Tibial artery (tissue), 4 donors: ENCODE data around the gene CROCC2.

Source experiments
- DNase-seq, 2 donors: peaks; one replicate each; pipeline ENCODE4 v3.0.0-alpha.2; 2019
- H3K27ac ChIP-seq, 2 donors: fragments of 200-600 bp; sonication (generic) in 1 of 2; 1 replicate in 1 of 2; 2 replicates in 1 of 2; pipeline ENCODE4 v1.5.1; 2018 to 2019; ENCODE audit warnings: mild to moderate bottlenecking in 1 of 2
- H3K27me3 ChIP-seq, 2 donors: fragments of 200-600 bp; sonication (generic) in 1 of 2; one replicate each; pipeline versions ENCODE4 v1.5.1 to v1.6.0; 2016 to 2019
- H3K36me3 ChIP-seq, 3 donors: fragments of 200-600 bp; sonication (generic) in 2 of 3; one replicate each; pipeline ENCODE4 v1.5.1; 2016 to 2019; ENCODE audit warnings: mild to moderate bottlenecking in 2 of 3
- H3K4me1 ChIP-seq, 4 donors: fragments of 200-600 bp; sonication (generic) in 2 of 4; 1 replicate in 3 of 4; 2 replicates in 1 of 4; pipeline ENCODE4 v1.5.1; 2016 to 2019
- H3K4me3 ChIP-seq, 2 donors: fragments of 200-600 bp; sonication (generic) in 1 of 2; 1 replicate in 1 of 2; 2 replicates in 1 of 2; pipeline ENCODE4 v1.5.1; 2018 to 2019; ENCODE audit warnings: mild to moderate bottlenecking in 2 of 2
- H3K9me3 ChIP-seq, 3 donors: fragments of 200-600 bp; sonication (generic) in 1 of 3; one replicate each; pipeline ENCODE4 v1.5.1; 2016 to 2019
- intact Hi-C: fragments of 100-400 bp; cut with DNase I; formaldehyde crosslinking; loops from one replicate; pipeline ENCODE4 v1.15.0; 2023; ENCODE audit warnings: low total_unique reads
- TF ChIP-seq, protein P1 (sequence below), 2 experiments: fragments of 200-600 bp in 1 of 2; fragments of 450-650 bp in 1 of 2; IDR thresholded peaks; one replicate each; pipeline ENCODE4 v1.5.1; 2017 to 2019; ENCODE audit warnings: antibody characterized with exemption in 2 of 2, mild to moderate bottlenecking in 1 of 2, moderate library complexity in 1 of 2

Gene CROCC2

DNA sequence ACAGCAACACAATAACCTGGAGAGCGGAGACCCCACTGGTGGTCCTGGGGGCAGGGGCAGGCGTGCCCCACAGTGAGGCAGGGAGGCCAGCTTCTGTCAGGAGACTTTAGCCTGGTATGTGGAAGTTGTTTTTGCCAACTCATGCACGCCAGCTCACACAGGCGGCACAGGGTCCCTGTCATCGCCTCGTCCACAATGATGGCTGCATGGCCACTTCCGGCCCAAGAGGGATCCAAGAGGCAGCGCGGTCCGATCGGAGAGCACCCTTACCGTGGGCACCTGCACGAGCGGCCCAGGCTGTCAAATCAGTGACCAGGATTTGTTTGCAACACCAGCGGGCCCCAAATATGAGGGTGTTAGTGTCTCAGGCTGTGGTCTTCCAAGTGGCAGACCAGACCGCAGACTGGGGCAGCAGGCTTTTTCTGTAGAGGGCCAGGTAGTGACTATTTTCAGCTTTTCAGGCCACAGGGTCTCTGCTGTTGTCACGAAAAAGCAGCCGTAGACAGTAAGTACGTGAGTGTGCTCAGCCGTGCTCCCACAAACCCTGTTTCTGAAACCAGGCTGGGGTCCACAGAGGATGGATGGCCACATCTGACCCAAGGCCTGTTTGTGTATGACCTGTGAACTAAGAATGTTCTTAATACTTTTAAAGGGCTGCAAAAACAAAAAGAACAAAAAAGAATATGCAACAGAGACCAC is 113.5 kb downstream of the CROCC2 start:
- DNase-seq: peak in 1 of 2 donors; percentile 9
- no peak overlapping the region for H3K27ac ChIP-seq
- no peaks in the 10 kb centered on the region for H3K9me3 ChIP-seq
- no peaks in the 10 kb centered on the region for H3K4me1 ChIP-seq
- no peaks in the 10 kb centered on the region for H3K27me3 ChIP-seq
- intact Hi-C loops: no loop called here
- no peak overlapping the region for H3K4me3 ChIP-seq
- H3K36me3 ChIP-seq: peaks cover 0 to 10% (median 7%) of the 10 kb centered on the region in 3 donors
- TF ChIP-seq, protein P1, sequence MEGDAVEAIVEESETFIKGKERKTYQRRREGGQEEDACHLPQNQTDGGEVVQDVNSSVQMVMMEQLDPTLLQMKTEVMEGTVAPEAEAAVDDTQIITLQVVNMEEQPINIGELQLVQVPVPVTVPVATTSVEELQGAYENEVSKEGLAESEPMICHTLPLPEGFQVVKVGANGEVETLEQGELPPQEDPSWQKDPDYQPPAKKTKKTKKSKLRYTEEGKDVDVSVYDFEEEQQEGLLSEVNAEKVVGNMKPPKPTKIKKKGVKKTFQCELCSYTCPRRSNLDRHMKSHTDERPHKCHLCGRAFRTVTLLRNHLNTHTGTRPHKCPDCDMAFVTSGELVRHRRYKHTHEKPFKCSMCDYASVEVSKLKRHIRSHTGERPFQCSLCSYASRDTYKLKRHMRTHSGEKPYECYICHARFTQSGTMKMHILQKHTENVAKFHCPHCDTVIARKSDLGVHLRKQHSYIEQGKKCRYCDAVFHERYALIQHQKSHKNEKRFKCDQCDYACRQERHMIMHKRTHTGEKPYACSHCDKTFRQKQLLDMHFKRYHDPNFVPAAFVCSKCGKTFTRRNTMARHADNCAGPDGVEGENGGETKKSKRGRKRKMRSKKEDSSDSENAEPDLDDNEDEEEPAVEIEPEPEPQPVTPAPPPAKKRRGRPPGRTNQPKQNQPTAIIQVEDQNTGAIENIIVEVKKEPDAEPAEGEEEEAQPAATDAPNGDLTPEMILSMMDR (IDR thresholded peaks at IDR 0.05): no peak

DNA sequence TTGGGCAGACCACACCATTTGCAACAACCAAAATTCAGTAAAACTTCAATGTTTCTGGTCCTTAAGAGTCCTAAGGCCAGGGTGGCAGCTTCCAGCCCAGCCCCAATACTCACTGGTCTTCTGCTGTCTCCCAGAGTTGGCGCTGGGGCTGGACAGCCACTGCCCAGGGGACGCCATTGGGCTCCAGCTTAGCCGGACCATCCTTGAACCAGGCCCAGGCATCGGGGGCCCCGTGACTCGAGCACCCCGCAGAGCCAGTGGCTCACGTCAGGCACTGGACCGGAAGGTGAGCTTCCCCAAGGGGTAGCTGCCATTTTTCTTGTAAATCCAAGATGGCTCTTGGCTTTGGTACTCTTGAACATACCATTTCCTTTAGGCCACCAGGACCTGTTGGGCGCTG is 114.1 kb downstream of the CROCC2 start:
- Histone ChIP-seq H3K27ac (no peak overlapping the region), H3K36me3 (peaks cover 0 to 16% (median 7%) of the 10 kb centered on the region in 3 donors), H3K27me3 (no peaks in the 10 kb centered on the region), H3K4me3 (no peak overlapping the region), H3K4me1 (no peaks in the 10 kb centered on the region), H3K9me3 (peaks cover 0 to 6% (median 4%) of the 10 kb centered on the region in 3 donors)
- TF ChIP-seq, protein P1 (IDR thresholded peaks at IDR 0.05): no peak
- intact Hi-C loops: no loop called here
- DNase-seq: no peak

DNA sequence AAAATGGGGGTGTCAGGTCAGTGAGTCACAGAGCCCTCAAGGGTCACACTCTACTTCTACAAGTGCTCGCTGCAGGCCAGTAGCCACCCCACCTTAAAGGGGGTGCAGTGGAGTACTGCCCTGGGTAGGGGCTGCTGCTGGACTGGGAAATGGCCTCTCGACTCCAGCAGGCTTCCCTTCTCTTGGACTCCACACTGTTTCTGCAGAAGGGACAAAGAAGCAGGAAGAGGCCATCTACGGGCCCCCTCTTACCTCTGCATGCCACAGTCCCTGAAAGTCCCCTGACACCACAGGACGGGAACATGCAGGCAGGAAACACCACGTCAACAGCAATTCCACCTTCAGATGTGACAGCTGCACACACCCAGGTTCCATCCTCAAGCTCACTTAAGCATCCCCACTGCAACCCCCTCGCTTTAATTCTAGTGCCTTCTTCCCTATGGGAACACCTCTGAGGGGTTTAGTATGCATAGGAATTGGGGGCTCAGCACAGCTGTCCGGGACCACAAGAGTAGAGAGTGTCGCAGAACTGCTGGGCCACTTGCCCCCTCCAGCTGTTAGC is 114.6 kb downstream of the CROCC2 start:
- intact Hi-C loops: no loop called here
- H3K27ac ChIP-seq: no peak overlapping the region
- H3K4me3 ChIP-seq: no peak overlapping the region
- no peaks in the 10 kb centered on the region for H3K27me3 ChIP-seq
- no peaks in the 10 kb centered on the region for H3K4me1 ChIP-seq
- TF ChIP-seq, protein P1 (IDR thresholded peaks at IDR 0.05): no peak
- H3K36me3 ChIP-seq: peaks cover 0 to 16% (median 7%) of the 10 kb centered on the region in 3 donors
- peaks cover 0 to 11% (median 9%) of the 10 kb centered on the region in 3 donors for H3K9me3 ChIP-seq
- no peak for DNase-seq

DNA sequence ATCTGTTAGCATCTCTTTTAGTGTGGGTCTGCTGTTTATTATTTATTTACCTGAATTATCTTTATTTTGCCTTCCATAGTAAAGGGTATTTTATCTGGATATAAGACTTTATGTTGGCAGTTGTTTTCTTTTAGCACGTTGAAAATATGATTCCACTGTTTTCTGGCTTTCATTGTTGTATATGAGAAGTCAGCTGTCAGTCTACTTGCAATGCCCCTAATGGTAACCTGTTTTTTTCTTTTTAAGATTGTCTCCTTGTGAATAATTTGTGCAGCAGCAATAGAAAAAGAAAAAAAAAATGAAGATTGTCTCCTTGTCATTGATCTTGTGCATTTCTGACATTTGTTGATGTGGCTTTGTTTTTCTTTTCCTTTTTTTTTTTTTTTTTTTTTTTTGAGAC is 119.5 kb downstream of the CROCC2 start:
- DNase-seq: no peak
- Histone ChIP-seq H3K4me1 (no peaks in the 10 kb centered on the region), H3K4me3 (no peak overlapping the region), H3K9me3 (peaks cover 0 to 24% (median 14%) of the 10 kb centered on the region in 3 donors), H3K27me3 (no peaks in the 10 kb centered on the region), H3K36me3 (peaks cover 0 to 11% (median 9%) of the 10 kb centered on the region in 3 donors), H3K27ac (no peak overlapping the region)
- TF ChIP-seq, protein P1 (IDR thresholded peaks at IDR 0.05): no peak
- intact Hi-C loops: no loop called here

DNA sequence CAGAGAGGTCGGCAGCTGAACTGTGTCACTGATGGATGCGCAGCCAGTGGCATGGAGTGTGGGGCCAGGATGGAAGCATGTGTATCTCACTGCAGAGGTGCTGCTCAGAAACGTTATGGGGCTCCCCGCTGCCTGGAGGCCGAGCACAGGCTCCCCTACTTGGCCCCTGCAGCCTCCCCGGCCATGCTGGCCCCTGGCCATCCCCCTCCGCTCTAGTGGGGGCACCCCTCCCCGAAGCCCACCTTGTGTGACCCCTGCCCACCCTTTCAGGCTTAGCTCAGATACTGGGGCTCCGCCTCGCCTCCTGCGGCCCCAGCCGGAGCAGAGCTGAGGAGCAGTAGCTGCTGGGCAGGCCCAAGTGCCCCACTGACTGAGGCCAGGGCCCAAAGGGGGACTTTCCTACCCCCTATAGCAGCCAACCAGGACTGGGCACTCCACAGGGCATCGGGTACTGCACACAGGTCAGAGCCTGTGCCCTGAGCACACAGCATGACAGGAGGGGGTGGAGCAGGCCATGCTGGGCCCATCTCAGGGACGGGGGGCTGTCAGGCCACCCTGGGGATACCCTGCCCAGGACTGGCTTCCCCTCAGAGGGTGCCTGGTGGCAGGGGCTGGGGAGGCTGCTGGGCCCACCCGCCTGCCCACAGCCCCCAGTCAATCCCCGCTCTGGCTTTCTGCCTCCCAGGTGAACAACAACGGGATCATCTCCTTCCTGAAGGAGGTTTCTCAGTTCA is 123.6 kb downstream of the CROCC2 start:
- H3K36me3 ChIP-seq: peaks cover 16 to 41% (median 37%) of the 10 kb centered on the region in 3 donors
- no peak for DNase-seq

More for the DNA sequence above, 123.6 kb downstream of the CROCC2 start:
- intact Hi-C loops: no loop called here
- no peak overlapping the region for H3K4me3 ChIP-seq
- H3K9me3 ChIP-seq: peaks cover 0 to 22% (median 14%) of the 10 kb centered on the region in 3 donors
- H3K27me3 ChIP-seq: no peaks in the 10 kb centered on the region
- no peak overlapping the region for H3K27ac ChIP-seq
- H3K4me1 ChIP-seq: no peaks in the 10 kb centered on the region
- TF ChIP-seq, protein P1 (IDR thresholded peaks at IDR 0.05): no peak
